ENCODE data around the gene EIF4A3.

- TF ChIP-seq CTCF (IDR thresholded peaks at IDR 0.05) (no peak), NR1H2 (CRISPR knock-in tag; IDR thresholded peaks at IDR 0.05) (no peak), E2F1 (CRISPR knock-in tag; IDR thresholded peaks at IDR 0.05) (no peak), GABPB1 (CRISPR knock-in tag; IDR thresholded peaks at IDR 0.05) (no peak), TEAD4 (CRISPR knock-in tag; IDR thresholded peaks at IDR 0.05) (no peak), KAT7 (CRISPR knock-in tag; IDR thresholded peaks at IDR 0.05; ENCODE audit: borderline replicate concordance) (no peak), USF2 (CRISPR knock-in tag; IDR thresholded peaks at IDR 0.05) (no peak), ETV6 (CRISPR knock-in tag; IDR thresholded peaks at IDR 0.05) (no peak), ZNF532 (CRISPR knock-in tag; IDR thresholded peaks at IDR 0.05; ENCODE audit: borderline replicate concordance) (no peak), ZNF232 (CRISPR knock-in tag; IDR thresholded peaks at IDR 0.05) (no peak)
These were observed 50.3 kb downstream of the EIF4A3 start for GRCh38 chr17:80096561-80097021.
